GM08714 (cell line): ENCODE measurements around the gene OR2T6.

Source experiments
- H3K4me3 ChIP-seq: fragments of 200-500 bp; sonication (Bioruptor generic); 2 replicates; pipeline ENCODE4 v1.5.1; 2014; ENCODE audit warnings: mild to moderate bottlenecking, low read length, inconsistent platforms
- ZNF274 ChIP-seq: IDR thresholded peaks from 2 replicates; pipeline ENCODE4 v1.6.1; 2012; ENCODE audit warnings: mild to moderate bottlenecking, low read depth, low read length

OR2T6 gene, protein sequence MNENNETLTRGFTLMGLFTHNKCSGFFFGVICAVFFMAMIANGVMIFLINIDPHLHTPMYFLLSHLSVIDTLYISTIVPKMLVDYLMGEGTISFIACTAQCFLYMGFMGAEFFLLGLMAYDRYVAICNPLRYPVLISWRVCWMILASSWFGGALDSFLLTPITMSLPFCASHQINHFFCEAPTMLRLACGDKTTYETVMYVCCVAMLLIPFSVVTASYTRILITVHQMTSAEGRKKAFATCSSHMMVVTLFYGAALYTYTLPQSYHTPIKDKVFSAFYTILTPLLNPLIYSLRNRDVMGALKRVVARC

GRCh38 chr1:248375446-248375845, at the start of gene OR2T6:
Gene OR2T6 (plus strand): TSS chr1:248375746. CDS start chr1:248387609, 11,863 bp downstream.
- TF ChIP-seq ZNF274 = no peak

GRCh38 chr1:248343451-248343850, 32.1 kb upstream of the OR2T6 start:
- no peak for TF ChIP-seq ZNF274
- H3K4me3 ChIP-seq = no peak overlapping the region

More at GRCh38 chr1:248375446-248375845, at the start of gene OR2T6:
- H3K4me3 ChIP-seq = no peak within 1 kb of the TSS

DNA sequence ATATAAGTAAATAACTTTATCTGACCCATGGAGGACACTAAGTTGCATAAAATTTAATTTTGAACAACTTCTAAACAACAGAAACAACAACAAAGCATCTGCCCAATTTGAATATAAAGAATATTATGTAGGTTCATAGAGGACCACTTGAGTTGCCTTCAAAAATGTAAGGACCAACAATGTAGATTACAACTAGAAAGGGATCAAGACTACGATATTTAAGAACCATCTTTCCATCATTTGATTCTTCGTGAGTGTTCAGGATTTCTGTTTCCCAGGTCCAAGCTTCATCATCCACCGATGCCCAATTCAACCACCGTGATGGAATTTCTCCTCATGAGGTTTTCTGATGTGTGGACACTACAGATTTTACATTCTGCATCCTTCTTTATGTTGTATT, 27.1 kb upstream of the OR2T6 start, which contains the start of gene OR14C36:
Gene OR14C36, plus strand, starts transcription at position 301 of the 400 bp plus-strand sequence. Its CDS starts 0 bp downstream, at position 301.
- no peak within 1 kb of the TSS for H3K4me3 ChIP-seq
- TF ChIP-seq ZNF274 = no peak

DNA sequence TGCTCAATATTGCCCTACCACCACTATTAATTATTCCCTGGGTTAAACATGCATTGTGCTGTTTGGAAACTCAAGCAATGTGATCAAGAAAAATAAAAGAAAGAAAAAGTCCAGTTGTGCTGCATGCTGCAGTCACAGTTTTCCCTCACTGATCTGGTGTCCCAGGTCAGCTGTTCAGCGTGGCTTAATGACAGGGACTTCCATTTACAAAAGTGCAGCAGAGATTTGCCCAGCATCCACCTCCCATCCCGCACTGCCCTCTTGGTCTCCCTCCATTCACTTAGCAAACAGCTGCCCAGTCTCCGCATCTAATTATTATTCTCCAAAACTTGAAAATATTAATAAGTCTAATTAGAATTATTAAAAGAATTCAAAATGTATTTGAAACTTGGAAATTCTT, 16.1 kb upstream of the OR2T6 start:
- H3K4me3 ChIP-seq = no peak overlapping the region

GRCh38 chr1:248361121-248361715, 14.3 kb upstream of the OR2T6 start, which contains the start of gene OR2T4:
Gene OR2T4 (plus strand): TSS chr1:248361665. CDS start chr1:248361665, 0 bp downstream.
- TF ChIP-seq ZNF274 = no peak
- H3K4me3 ChIP-seq = no peak within 1 kb of the TSS

More for the DNA sequence above, 16.1 kb upstream of the OR2T6 start:
- no peak for TF ChIP-seq ZNF274

DNA sequence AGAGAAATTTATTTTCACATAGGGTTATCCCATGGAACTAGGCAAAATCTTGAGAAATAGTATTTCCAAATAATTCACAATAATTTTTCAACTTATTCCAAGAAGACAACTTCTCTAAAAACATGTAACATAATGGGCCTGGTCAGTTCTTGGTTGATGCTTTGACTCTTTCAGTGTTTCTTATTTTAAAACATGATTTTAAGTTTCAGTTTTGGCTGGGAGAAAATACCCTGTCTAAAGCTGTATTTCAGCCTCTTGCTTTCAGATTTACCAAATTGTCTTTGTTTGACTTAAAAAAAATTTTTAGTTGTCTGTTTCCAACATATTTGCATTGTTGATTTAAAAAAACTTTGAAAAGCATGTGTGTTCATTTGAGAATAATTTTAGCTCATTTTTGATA, 8.9 kb upstream of the OR2T6 start:
- H3K4me3 ChIP-seq = no peak overlapping the region
- no peak for TF ChIP-seq ZNF274

DNA sequence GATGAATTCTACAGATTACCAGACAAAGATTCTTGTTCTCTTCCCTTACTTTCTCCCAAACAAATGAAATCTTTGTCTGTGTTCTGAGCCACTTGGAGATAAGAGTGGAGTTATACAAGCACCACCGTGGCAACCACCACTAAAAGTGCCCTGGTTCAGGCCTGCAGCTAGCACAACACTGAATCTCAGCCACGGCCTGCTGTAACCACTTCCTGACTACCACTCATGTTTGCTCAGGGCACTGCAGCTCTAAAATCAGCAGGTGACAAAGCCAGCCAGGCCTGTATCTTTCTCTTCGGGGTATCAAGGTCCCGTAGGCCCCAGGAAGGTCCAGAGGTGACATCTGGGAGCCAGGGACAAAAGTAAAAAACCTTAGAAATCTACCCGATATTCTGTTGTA, 3.2 kb upstream of the OR2T6 start:
- no peak overlapping the region for H3K4me3 ChIP-seq
- TF ChIP-seq ZNF274 = no peak

DNA sequence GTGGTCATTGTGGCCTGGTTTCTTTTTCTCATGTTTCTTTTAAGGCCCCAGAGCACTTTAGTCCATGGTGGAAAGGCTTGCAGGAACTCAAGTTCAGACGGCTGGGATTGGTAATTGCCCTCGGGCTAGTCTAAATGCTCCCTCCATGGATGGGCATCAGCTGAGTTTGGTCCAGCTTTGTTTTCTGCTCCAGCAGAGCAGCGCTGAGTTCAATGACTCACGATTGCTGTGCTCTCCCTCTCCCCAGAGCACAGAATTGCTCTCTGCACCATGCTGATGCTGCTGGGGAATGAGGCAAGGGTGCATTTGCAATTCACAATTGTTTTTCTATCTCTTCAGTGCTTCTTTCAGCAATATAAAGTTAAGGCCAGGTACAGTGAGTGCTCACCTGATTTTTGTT, 1.8 kb upstream of the OR2T6 start:
- no peak overlapping the region for H3K4me3 ChIP-seq
- no peak for TF ChIP-seq ZNF274

DNA sequence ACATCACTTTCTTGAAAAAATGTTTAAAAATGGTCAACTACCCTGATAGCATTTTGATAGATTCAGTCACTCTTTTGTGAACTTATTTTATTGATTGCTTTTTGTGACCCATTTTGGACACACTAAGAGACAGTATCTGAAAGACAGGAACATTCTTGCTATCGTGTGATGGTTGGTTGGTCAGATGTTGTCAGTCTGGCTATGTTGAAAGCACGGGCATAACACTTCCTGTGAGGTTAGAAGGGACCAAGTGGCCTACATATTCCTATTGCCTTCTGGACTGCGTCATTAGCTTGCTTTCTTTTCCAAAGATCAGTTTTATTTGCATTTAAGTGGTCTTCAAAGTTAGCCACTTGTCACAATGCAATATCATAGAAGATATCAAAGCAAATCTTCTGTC, 1.4 kb downstream of the OR2T6 start:
- TF ChIP-seq ZNF274 = no peak
- H3K4me3 ChIP-seq = no peak overlapping the region

- H3K4me3 ChIP-seq = no peak overlapping the region
- TF ChIP-seq ZNF274 = no peak
Observed at GRCh38 chr1:248380854-248381253, 5.3 kb downstream of the OR2T6 start.

DNA sequence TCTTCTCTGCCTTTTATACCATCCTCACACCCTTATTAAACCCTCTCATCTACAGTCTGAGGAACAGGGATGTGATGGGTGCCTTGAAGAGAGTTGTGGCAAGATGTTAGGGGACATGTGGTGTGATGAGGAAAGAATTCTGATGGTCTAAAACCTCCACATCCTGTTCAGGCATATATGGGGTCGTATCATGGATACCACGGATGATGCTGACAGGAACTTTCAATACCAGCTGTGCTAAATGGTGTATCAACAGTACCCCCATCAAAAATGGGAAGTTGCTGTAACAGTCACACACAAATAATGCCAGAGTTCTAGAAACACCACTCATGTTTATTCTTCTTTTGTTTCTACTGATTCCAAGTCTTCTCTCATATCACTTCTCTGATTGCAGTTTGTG, 12.9 kb downstream of the OR2T6 start:
- no peak overlapping the region for H3K4me3 ChIP-seq
- no peak for TF ChIP-seq ZNF274

GRCh38 chr1:248393050-248393449, 17.5 kb downstream of the OR2T6 start:
- no peak for TF ChIP-seq ZNF274
- H3K4me3 ChIP-seq = no peak overlapping the region

DNA sequence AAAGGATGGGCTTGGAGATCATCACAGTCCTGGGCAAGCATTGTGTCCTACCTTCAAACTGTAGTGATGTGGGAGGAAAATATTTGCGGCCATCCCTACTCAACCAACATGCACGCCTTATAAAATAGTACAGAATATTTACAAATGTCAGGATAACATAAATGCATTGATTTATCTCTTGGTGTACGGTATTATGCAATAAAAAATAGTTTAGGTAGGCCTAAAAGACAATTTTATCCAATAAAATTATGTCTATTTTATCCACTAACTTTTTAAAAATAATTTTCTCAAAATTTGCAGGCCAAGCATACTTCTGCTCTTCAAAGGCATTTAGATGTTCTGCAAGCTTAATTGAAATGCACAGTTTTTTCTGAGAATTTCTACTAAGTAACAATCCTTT, 27.2 kb downstream of the OR2T6 start, which contains the start of gene OR2T1:
Gene OR2T1, plus strand, starts transcription at position 301 of the 400 bp plus-strand sequence. CDS start 3,100 bp downstream, outside the sequence.
- H3K4me3 ChIP-seq = no peak within 1 kb of the TSS
- no peak for TF ChIP-seq ZNF274

DNA sequence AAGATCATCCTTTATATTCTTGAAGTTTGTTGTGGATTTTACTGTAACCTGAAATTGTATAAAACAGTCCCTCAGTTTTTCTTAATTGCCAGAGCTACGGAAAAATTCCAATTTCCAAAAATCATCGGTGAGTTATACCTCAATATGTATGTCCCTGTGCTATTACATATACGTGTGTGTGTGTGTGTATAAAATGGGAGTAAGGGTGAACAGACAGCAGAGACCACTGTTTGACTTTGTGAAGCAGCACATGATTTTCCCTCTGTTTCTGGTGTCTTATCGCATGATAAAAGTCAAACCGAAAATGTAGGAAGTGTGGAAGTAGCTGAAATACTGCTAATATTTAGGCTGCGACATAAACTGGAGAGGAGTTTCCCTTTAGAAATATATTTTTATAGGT, 28.5 kb downstream of the OR2T6 start:
- TF ChIP-seq ZNF274 = no peak
- H3K4me3 ChIP-seq = no peak overlapping the region
